Posterior vena cava (tissue), 2 donors: ENCODE measurements around the gene TYR. TPM values are rescaled to one million over a fixed set of nuclear protein-coding genes. Genes with fewer than 3 reads are reported as not detected.
"Not testable (repeated sequence)": the region's sequence is repeated elsewhere in the genome, so short reads cannot be mapped to it uniquely, and the experiment has no call there.

ENCODE experiments used
- DNase-seq: peaks from one replicate; pipeline ENCODE4 v3.0.0-alpha.2; 2020; ENCODE audit warnings: low spot score
- intact Hi-C, 2 donors: fragments of 100-400 bp; cut with DNase I; formaldehyde crosslinking; loops; one replicate each; pipeline versions ENCODE4 v1.14.1 to v1.14.2; 2022 to 2023
- long read RNA-seq, 2 donors: library from polyadenylated mRNA; unstranded; transcript quantifications; one replicate each; pipeline ENCODE4 v2.0.0, GENCODE V29; 2020 to 2021
- total RNA-seq, 2 donors: library from RNA; stranded (reverse); fragmentation: NEBNext Ultra II Directional; extraction: Animal tissue kit (Norgen Biotek cat#: 25700); gene quantifications; one replicate each; pipeline ENCODE4 v1.2.1, GENCODE V29; 2021
- donor health status: DM: yes; HTN: yes; CAD: no.
- donor health status: DM: yes; HTN: yes; CAD: no.

The TYR gene
- total RNA-seq: not detected
- long read RNA-seq, donor 1: 0 reads
- long read RNA-seq, donor 2: 0 reads

DNA sequence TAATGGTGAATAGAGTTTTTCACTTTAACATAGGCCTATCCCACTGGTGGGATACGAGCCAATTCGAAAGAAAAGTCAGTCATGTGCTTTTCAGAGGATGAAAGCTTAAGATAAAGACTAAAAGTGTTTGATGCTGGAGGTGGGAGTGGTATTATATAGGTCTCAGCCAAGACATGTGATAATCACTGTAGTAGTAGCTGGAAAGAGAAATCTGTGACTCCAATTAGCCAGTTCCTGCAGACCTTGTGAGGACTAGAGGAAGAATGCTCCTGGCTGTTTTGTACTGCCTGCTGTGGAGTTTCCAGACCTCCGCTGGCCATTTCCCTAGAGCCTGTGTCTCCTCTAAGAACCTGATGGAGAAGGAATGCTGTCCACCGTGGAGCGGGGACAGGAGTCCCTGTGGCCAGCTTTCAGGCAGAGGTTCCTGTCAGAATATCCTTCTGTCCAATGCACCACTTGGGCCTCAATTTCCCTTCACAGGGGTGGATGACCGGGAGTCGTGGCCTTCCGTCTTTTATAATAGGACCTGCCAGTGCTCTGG is at the start of gene TYR:
TYR (plus strand) TSS at position 185 of the 541 bp plus-strand sequence; CDS start at position 264, 79 bp downstream.
- intact Hi-C loops: no loop called here
- DNase-seq: no peak

DNA sequence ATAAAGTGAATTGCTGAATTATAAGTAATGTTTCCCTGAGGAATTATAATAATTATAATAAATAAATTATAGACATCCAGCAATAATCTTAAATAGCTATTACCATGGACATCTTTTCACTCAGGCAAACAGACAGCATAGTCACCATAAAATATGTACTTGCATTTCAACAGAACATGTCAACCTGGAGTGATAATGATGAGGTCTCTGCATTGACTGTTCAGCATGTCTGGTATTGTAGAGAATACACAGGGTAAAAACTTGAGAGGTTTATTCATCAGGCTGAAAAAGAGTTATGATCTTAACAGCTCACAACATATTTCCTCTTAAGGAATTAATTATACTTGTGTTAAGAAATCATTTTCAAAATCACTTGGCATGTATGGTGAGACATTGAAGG is 41.1 kb upstream of the TYR start:
- DNase-seq: no peak
- intact Hi-C loops: no loop called here

- intact Hi-C loops: no loop called here
- no peak for DNase-seq
Observed at GRCh38 chr11:89147229-89147628, 30.4 kb upstream of the TYR start.

DNA sequence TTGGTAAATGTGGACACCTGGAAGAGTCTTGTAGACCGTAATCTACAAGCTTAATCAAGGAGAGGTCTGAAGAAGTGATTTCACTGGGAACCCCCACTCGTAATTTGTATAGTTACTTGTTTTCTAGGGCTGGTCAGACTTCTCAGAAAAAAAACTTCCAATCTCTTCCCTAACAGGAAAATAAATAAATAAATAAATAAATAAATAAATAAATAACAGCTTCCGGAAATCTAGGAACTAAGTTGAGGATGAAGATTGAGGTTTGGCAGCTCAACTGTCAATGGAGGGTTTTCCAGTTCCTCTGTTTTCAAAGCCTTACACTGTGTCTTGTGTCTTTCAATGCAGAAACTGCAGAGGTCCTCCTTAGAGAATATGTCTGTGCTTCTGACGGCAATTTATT is 17.7 kb upstream of the TYR start:
- intact Hi-C loops: no loop called here
- no peak for DNase-seq

DNA sequence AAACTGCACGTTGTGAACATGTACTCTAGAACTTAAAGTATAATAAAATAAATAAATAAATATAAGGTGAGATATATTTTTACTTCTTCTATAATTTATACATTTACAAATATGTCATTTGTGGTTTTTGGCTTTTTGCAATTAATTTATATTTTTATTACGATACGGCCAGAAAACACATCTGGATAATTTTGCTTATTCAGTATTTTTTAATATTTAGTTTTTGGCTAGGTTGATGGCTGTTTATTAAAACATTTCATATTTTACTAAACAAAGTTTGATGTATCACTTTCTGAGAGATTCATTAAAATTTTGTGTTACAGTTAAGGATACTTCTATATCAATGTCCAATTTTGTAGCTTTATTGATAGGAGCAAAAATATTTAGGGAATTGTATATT is 15.7 kb upstream of the TYR start:
- no peak for DNase-seq
- intact Hi-C loops: no loop called here

DNA sequence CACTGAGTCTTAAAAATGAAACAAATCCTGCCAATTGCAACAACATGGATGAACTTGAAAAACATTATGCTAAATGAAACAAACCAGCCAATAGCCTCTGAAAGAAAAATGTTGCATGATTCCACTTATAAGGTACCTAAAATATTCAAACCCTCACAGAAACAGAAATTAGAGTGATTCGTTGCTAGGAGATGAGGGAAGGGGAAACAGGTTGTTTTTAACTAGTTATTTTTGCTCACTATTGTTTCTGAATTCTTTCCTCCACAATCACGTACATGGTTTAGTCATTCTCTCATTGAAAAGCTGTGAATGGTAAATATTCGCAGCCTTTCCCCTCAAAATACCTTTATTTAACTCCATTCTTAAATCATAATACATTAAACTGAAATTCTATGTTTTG is 14.0 kb upstream of the TYR start:
- no peak for DNase-seq
- intact Hi-C loops: no loop called here

GRCh38 chr11:89168396-89168795 is 9.3 kb upstream of the TYR start:
- no peak for DNase-seq
- intact Hi-C loops: no loop called here

DNA sequence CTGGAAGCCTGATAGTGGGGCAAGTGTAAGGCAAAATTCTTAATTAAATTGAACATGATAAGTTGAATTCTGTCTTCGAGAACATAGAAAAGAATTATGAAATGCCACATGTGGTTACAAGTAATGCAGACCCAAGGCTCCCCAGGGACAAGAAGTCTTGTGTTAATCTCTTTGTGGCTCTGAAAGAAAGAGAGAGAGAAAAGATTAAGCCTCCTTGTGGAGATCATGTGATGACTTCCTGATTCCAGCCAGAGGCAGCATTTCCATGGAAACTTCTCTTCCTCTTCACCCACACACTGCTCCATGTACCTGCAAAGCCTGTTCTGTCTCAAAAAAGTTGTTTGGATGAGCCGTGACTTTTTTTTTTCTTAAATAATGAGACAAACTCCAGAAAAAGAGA is 1.9 kb upstream of the TYR start:
- DNase-seq: no peak
- intact Hi-C loops: no loop called here

DNA sequence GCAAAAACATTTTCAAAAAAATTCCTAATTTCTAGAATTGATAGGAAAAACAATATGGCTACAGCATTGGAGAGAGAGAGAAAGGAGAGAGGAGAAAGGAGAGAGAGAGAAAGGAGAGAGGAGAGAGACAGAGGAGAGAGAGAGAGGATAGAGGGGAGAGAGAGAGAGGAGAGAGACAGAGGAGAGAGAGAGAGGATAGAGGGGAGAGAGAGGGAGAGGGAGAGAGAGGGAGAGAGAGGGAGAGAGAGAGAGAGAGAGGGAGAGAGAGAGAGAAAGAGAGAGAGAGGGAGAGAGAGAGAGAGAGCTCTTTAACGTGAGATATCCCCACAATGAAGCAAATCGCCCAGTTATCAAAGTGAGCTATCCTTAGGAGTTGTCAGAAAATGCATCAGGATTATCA is 737 bp upstream of the TYR start:
- DNase-seq: no peak
- intact Hi-C loops: no loop called here

DNA sequence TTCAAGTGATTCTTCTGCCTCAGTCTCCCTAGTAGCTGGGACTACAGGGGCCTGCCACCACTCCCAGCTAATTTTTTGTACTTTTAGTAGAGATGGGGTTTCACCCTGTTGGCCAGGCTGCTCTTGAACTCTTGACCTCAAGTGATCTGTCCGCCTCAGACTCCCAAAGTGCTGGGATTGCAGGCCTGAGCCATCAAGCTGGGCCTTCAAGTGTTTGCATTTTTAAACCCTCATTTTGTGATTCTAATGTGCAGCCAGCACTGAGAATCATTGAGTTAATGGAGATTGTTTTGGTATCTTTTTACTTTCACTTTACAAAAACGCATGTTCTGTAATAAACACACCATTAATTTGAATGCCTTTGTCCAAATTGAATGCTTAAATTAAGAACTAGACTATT is 3.4 kb downstream of the TYR start:
- intact Hi-C loops: no loop called here
- no peak for DNase-seq

- no peak for DNase-seq
- intact Hi-C loops: no loop called here
Observed at GRCh38 chr11:89182773-89183518, 5.3 kb downstream of the TYR start.

DNA sequence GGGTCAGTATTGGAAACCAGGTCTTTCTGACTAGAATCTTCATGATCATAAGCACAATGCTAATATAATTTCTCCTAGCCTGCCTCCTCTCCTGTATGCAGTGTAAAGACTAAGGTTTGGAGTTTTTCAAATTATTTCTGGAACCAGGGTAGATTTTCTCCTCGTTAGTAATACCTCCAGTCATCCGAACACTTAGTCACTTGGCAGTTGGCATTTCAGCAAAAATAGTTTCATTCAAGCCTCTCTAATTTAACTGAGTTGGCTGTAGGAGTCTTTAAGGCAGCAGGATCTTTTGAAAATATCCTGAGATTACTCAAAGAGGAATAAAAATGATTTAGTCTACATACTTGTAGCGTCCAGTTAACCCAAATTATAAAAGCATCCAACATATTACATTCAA is 6.3 kb downstream of the TYR start:
- intact Hi-C loops: no loop called here
- DNase-seq: no peak

GRCh38 chr11:89189776-89190175 is 12.1 kb downstream of the TYR start:
- intact Hi-C loops: no loop called here
- no peak for DNase-seq

DNA sequence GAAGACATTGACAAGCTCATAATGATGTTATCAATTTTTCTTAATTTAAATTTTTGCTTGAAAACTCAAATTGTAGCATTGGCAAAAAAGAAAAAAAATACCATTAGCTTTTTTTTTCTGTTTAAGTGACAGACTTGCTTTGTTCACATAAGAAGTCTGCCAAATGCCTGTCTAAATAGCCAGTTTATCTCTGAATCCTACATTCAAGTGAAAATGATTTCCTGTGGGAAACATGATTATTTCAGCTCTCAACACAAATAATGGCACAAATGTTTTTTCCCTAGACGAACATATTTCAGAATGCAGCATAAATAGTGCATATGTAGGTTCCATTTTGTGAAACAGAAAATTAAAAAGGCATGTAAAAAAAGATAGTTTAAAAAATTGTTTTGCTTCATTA is 23.5 kb downstream of the TYR start:
- DNase-seq: no peak
- intact Hi-C loops: no loop called here

DNA sequence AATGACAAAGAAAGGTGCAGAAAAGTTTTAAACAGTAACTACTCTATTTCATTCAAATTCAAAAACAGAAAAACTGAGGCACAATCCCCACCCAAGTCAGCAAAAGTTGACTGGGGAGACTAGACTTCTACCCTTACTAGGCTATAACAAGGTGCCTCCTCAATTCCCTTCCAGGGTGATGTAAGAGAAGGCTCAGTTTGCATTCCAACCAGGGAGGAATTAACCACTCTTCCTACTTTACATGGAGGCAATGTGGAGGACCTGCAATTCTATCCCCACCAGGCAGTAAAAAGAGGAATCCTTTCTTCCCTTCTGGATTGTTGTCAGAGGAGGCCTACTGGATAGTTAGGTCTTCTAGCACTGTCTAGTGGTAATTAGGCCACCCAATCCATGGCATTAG is 26.1 kb downstream of the TYR start:
- intact Hi-C loops: no loop called here
- DNase-seq: no peak

DNA sequence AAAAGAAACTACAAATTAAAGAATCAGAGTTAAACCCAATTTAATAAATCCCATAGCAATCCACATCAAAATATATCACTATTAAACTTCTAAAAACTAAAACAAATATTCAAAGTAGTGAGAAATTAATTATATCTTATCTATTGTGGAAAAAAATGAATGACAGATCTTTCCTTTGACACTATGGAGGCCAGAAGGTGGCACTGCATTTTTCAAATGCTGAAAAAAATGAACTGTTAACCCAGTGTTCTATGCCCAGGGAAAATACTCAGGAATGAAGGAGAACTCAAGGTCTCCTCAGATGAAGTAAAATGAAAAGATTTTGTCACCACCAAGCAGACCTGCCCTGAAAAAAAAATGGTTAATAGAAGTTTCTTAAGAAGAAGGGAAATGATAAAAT is 27.7 kb downstream of the TYR start:
- DNase-seq: no peak
- intact Hi-C loops: no loop called here

- DNase-seq: no peak
- intact Hi-C loops: no loop called here
Observed at GRCh38 chr11:89220684-89221339, 43.1 kb downstream of the TYR start.

DNA sequence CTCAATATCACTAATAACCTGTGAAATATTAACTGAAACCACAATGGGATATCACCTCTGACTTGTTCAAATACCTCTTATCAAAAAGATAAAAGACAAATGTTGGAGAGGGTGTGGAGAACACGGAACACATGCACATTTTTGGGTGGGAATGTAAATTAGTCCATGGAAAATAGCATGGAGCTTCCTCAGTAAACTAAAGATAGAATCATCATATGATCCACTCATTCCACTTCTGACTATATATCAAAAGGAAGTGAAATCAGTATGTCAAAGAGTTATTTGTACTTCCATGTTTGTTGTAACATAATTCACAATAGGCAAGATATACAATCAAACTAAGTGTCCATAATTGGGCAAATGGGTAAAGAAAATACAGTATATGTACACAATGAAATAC is 57.4 kb downstream of the TYR start:
- intact Hi-C loops: no loop called here
- DNase-seq: no peak

- intact Hi-C loops: no loop called here
- no peak for DNase-seq
Observed at GRCh38 chr11:89235976-89236375, 58.3 kb downstream of the TYR start.

DNA sequence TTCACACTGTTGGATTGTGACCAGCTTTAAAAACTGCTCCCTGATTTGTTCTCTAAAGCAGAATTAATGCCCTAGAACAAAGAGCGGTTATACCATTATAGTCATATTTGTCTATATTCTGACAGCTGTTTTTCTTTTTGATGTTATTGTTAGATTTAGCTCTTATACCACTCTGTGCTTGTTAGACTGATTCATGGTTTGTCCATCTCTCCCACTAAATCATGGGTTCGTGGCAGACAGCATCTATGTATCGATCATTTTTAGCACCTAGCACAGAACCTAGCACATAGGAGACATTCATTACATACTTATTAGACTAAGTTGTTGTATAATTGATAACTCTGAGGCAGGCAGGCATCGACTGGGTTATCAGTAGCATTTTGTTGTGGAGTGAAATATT is 69.3 kb downstream of the TYR start:
- DNase-seq, intact Hi-C loops: not testable (repeated sequence)

DNA sequence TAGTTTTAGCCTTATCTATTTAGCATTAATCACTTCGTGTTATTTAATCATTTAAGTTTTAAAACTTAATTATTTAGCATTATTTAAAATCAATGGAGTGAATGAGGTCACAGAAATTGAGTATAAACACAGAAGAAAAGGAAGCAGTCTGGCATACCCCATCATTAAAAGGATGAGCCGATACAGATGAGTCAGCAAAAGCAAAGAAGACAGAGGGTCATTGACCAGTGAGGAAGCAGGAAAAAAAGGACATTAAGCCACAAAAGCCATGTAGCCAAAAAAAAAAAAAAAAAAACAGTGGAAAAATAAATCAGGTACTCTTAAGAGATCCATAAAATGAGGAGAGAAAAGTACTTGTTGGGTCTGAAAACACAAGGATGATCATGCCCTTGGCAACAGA is 71.5 kb downstream of the TYR start:
- intact Hi-C loops: no loop called here
- no peak for DNase-seq
